Breast epithelium (tissue), 3 donors: ENCODE measurements around the gene ZNF750.

Experiments used
- CTCF ChIP-seq, 3 donors: fragments of 450-650 bp; IDR thresholded peaks; one replicate each; pipeline ENCODE4 v1.5.1; 2016 to 2017; ENCODE audit warnings: antibody characterized with exemption in 3 of 3, mild to moderate bottlenecking in 3 of 3, moderate library complexity in 3 of 3
- POLR2A ChIP-seq: fragments of 450-650 bp; IDR thresholded peaks from one replicate; pipeline ENCODE4 v1.6.1; 2016; ENCODE audit warnings: antibody characterized with exemption, mild to moderate bottlenecking, moderate library complexity
- POLR2AphosphoS5 ChIP-seq, 3 donors: sonication (generic); formaldehyde crosslinking; IDR thresholded peaks; one replicate each; pipeline ENCODE4 v1.6.1; 2017; ENCODE audit warnings: antibody characterized with exemption in 3 of 3

- TF ChIP-seq CTCF (IDR thresholded peaks at IDR 0.05) (no peak), POLR2A (no peak), POLR2AphosphoS5 (IDR thresholded peaks at IDR 0.05) (no peak)
Observed at GRCh38 chr17:82807101-82807500, 32.7 kb downstream of the ZNF750 start.
